GM19023 (cell line): ENCODE measurements around the gene KIFC3.
"Not testable (repeated sequence)": the region's sequence is repeated elsewhere in the genome, so short reads cannot be mapped to it uniquely, and the experiment has no call there.

Experiments used
- ATAC-seq: cut with Tn5 transposase; IDR thresholded peaks from one replicate; pipeline ENCODE4 v1.9.1; 2021; ENCODE audit warnings: mild to moderate bottlenecking, moderate library complexity; ENCODE audit not compliant: unreplicated experiment

The KIFC3 gene

DNA sequence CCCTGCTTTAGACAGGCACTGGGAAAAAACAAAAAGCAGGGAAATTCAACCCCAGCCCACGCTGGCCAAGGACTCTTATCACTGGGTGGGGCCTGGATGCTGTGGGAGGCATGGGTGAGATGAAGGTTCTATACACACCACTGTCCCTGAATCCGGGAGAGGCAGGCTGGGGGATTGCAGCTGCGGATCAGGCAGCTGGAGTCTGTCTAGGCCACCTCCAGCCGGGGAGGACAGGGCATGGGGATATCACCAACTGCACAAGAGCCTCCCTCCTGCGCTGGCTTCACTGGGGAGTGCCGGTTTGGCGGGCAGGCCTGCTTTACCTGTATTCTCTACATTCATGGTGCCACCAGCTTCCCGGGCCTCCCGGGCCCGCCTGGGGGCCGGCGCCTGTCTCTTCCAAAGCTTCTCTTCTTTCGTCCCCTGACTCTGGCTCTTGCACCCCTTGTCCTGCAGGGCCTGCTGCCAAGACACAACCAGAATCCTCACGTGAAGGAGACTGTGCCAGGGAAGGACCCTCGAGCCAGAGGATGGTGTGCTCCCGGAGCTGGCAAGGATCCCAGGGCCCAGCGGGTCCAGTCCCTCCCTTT, 13.9 kb downstream of the KIFC3 start:
- no peak for ATAC-seq

DNA sequence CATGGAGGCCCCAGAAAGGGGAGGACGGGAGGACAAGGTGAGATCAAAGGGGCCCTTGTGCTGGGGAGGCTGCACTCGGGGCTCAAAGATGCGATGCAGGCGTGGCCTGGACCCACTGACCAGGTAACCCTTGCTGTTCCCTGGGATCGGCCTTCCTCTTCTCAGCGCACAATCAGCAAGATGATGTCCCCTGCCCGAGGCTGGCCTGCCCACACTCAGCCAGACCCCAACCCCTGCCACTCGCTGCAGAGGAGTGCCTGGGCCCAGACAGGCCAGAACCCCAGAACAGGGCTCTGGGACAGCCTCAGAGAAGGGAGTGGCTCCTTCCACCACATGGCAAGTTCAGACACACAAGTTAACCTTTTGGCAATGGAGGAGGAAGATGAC, 14.8 kb downstream of the KIFC3 start:
- no peak for ATAC-seq

DNA sequence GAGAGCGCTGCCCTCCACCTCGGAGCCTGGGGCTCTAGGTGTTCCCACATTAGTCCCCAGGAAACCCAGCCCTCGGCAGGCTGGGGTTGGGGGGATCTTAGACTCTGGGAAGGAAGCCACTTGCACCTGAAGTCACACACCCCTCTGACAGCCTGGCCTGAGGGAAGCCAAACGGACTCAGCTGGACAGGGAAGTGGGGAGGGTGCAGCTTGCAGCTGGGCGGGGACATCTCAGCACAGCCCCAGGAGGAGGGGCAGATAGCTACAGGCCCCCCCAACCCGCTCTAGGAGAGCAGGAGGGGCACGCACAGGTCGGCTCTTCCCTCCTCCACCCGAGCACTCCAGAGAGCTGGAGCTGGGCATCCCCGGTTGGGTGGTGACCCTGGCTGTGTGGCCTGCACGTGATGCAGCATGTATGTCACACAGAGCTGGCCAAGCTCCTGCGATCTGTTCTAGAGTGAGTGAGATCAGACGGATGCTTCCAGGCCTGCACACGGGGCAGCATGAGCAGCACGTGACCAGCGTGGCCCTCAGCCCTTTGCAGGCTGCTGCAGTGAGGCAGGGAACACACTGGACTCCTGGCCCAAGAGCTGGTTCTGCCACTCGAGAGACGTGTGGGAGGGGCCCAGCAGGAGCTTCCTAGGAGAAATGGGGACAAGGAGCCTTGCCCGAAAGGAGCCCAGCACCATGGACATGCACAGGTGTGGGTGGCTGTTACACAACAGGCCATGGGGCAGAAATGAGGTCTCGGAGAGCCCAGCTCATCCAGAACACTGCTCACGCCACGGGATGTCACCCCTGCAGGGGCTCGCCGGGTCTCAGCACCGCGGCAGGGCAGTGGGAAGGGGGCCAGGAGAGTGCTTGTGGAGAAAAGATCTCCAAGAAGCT, 15.4 kb downstream of the KIFC3 start:
- no peak for ATAC-seq

DNA sequence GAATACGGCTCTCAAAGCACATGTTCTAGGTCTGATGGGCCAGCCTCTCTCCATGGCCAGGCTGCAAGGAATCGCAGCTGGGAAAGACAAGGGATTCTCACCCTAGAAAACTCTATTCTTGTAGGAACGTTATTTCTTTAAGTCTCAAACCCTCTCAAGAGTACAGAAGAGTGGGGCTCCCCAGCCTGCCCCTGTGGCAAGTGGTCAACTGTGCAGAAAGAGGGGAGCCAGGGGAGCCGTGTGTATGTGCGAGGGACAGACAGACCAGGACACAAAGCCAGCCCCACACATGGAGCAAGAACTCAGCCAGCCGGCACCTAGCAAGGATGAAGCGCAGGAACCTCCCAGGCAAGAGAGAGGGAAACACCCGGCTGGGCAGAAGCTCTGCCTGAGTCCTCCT, 16.4 kb downstream of the KIFC3 start:
- no peak for ATAC-seq

DNA sequence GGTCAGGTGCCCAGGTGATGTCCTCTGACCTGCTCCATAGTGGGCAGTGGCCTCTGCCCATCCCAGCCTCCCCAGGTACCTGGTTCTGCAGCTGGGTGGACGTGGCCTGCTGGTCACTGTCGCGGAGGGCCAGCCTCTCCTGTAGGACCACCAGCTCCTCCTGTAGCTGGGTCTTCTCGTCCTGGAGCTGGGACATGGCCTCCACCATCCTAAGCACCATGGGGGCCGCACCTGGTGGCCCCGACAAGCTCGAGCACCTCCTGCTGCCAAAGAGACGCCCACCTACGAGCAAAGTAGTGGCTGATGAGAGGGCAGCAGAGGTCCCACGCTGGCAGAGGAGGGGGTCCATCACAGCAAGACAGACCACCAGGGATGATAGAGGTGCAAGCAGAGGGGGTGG, 16.9 kb downstream of the KIFC3 start:
- ATAC-seq, result no peak

DNA sequence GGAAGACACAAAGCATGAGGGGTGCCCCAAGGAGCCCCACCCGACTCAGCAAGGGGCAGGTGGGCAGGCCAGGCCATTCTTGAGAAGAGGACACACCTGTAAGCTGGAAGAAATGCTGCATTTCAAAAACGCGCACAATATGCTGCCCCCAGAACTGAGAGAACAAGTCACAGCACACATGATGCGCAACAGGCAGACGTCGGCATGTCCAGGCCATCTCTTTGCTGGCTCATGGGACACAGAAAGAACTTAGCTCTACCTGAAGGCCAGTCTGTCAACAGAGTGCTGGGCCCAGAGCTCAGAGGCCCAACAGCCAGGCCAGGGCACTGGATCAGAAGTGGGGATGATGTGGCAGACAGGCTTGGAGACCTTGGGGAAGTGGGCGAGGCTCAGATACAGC, 18.0 kb downstream of the KIFC3 start:
- ATAC-seq, result no peak

DNA sequence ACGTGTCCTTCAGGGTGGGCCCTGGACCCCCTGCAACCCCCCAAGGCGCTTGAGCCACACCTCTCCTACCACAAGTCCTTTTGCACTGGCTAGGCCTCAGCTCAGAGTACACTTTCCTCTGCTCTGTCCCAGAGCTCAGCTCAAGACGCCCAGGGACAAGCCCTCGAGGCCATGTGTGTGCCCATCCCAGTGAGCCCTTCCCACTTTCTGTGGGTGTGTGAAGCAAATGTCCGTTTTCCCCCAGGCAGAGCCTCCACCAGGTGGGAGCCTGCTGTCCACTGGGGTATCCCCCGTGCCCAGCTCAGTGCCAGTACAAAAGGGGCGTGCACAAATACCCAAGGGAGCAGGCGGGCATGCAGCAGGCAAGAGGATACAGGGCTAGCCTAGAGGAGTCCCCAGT, 18.4 kb downstream of the KIFC3 start:
- ATAC-seq, result no peak

DNA sequence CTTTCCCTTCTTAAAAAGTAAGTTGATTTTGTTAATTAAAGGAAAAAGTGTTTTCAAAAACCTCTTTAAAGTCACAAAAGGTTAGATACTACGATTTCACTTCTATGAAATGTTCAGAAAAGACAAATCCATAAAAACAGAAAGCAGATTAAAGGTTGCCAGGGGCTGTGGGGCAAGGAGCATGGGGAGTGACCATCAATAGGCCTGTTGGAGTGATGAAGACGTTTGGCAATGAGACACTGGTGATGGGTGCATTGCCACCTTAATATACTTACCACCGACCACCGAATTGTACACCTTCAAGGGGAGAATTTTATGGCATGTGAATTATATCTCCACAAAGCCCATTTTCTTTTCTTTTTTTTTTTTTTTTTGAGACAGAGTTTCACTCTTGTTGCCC, 19.2 kb downstream of the KIFC3 start:
- ATAC-seq, result no peak

DNA sequence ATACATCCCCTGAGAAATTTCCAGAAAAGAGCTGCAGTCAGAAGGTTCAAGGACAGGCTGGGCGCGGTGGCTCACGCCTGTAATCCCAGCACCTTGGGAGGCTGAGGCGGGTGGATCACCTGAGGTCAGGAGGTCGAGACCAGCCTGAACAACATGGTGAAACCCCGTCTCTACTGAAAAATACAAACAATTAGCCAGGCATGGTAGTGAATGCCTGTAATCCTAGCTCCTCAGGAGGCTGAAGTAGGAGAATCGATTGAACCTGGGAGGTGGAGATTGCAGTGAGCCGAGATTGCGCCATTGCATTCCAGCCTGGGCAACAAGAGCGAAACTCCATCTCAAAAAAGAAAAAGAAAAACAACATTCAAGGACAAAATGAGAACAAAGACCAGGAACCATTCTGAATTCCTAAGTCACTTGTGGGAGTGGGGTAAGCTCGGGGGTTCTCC, 19.7 kb downstream of the KIFC3 start:
- not testable (repeated sequence) for ATAC-seq

DNA sequence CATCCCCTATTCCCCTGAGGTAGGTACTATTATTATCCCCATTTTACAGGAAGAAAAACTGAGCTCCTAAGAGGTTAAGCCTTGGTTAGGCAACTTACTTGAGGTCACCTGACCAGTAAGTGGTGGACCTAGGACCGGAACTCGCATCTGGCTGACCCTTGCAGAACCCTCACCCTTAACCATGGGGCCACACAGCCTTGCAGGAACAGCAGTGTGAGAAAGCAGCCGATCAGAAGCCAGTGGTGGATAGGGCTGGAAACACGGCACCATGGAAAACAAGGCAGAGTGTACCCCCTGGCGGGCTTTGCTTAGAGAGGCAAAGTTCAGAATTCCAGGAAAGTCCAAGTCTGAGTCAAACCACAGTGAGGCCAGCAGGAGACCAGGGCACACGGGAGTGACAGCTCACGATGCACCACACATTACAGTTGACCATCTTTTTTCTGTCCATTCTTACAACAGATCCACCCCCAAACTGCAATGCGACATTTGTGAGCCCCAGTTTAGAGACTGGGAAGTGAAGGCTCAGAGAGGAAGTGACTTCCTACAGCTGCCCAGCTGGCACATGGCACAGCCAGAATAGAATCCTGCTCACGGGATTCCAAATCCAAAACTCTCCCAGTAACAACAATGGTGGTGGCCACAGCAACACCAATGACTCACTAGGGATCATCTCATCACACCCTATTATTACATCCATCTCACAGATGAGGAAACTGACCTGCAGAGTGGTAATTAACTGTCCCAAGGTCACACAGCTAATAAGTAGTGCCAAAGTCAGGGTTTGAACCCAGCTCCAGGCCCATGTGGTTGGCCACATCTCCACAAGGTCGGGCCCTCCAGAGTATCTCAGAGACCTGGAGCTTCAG, 20.3 kb downstream of the KIFC3 start:
- ATAC-seq, result no peak

DNA sequence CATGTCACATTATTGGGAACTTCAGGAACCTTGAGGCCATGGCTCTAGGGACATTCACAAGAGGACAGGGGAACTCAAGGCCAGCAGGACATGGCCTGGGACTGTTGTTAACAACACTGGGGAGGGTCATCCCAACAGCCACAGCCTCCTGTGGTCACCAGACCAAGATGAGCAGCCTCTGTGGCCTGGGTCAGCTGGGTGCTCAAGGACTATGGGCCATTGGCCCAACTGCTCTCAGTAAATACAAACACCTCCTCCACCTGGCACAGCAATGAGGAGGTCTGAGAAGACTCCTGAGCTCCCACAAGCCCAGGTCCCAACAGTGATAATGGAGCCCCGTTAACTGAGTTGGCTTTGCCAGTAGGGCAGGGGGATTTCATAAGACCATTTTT, 20.9 kb downstream of the KIFC3 start:
- no peak for ATAC-seq

DNA sequence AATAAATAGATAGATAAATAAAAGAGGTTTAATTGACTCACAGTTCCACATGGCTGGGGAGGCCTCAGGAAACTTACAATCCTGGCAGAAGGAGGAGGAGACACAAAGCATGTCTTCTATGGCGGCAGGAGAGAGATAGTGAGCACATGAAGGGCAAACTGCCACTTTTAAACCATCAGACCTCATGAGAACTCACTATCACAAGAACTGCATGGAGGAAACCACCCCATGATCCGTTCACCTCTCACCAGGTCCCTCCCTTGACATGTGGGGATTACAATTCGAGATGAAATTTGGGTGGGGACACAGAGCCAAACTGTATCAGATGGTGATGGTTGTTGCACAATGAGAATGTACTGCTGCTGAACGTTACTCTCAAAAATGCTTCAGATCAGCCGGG, 22.5 kb downstream of the KIFC3 start:
- ATAC-seq, result not testable (repeated sequence)

DNA sequence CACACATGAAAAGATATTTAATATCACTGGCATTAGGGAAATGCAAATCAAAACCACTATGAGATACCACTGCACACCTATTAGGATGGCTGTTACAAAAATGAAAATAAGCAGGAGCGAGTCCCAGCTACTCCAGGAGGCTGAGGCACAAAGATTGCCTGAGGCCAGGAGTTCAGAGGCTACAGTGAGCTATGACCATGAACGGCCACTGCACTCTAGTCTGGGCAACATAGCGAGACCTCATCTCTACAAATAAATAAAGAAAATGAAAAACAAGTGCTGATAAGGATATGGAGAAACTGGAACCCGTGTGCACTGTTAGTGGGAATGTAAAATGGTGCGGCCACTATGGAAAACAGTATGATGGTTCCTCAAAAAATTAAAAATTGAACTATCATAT, 23.6 kb downstream of the KIFC3 start:
- no peak for ATAC-seq

DNA sequence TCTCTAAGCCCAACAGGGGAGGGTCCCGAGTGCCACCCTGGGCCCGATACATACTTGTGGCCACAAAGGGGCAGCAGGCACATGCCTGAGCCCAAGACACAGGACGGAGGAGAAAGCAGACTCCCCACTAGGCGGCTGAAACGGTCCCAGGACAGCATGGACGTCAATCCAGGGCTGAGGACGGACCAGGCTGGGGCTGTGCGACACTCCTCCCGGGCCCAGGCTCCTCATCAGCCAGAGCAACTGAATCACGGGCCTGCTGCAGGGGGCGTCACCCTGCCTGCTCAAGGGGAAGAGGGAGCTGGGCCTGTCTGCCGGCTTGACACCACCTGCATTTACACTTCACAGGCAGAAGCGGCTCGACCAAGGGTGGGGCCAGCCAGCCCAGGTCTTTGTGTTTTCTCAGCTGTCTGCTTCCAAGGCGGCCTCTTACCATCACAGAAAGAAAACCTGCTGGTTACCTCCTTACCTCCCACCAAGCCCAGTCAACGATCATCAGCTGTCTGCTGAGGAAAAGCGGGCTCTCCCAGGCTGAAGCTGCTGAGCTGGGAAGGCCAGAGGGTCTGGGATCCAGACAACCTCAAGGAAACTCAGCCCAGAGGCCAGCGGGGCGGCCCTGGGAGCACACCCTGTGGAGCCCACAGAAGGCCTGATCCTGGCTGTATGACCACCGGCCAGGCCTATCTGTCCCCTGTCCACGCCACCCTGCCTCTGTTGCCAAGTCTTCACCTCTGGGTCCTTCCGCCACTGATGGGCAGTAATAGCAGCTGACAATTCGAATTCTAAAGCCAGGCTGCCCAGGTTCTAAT, 26.4 kb downstream of the KIFC3 start:
- no peak for ATAC-seq

DNA sequence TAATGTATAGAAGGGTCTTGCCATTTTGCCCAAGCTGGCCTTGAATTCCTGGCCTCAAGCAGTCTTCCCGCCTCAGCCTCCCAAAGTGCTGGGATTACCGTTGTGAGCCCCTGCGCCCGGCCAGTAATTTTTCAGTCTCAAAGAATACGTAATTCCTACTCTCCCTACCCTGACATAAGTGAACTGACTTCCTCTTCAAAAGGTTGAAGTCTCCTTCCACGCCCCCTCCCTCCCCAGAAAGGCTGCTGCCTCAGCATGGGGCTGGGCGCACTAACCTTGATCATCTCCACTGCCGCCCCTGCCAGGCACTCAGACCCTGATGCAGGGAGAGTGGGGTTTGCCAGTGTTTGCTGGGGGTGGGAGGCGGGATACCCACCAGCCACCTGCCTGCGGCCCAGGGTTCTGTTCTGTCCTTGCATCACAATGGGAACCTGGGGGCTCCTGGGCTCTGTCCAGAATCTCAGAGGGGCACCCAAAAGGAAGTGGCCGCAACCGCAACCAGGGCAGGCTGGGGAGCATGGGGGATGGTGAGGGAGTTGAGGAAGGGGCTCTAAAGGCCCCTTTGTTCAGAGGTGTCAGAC, 27.5 kb downstream of the KIFC3 start:
- ATAC-seq, result no peak

DNA sequence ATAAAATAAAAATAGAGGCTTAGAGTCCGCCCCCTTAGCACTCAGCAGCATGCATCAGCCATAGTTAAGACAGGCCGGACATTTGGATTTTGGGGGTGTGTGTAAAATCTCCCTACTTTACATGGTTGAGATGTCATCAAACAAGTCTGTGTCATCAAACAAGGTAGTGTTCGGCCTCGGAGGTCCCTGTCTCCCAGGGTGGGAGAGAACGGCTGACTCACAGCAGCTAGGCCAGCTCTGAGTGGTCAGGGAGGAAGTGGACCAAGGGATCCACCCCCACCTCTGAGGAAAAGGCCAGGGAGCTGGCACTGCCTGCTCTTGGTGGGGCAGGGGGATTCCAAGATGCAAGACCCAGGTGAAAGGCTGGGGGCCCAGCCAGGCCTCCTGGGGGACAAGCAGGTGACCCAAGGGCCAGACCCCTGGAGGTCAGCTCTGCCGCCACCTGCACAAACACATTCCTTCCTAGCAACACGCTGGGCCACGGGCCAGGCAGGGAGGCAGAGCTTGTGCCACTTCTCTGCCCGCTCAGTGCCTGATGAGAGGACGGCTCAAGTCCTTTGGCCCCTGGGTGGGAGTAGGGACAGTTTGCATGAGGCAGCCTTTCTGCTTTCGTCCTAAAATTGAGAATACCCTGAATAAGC, 28.5 kb downstream of the KIFC3 start:
- no peak for ATAC-seq

DNA sequence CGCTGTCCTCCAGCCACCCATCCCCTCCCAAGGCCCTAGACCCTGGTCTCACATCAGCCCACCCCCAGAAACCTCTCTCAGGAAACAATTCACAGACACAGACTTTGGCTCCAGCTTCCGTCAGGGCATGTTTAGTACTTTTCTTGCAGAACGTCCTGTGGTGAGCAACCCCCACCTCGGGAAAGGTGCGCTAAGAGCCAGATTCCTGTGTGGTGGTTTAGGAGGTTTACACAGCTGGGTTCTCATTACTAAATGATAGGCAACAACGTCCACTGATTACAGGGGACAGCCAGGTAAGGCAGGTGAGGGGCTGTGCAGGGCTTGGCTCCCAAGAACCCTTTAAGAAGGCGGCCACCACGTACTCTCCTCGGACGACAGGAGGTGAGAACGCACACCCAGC, 29.3 kb downstream of the KIFC3 start:
- no peak for ATAC-seq

DNA sequence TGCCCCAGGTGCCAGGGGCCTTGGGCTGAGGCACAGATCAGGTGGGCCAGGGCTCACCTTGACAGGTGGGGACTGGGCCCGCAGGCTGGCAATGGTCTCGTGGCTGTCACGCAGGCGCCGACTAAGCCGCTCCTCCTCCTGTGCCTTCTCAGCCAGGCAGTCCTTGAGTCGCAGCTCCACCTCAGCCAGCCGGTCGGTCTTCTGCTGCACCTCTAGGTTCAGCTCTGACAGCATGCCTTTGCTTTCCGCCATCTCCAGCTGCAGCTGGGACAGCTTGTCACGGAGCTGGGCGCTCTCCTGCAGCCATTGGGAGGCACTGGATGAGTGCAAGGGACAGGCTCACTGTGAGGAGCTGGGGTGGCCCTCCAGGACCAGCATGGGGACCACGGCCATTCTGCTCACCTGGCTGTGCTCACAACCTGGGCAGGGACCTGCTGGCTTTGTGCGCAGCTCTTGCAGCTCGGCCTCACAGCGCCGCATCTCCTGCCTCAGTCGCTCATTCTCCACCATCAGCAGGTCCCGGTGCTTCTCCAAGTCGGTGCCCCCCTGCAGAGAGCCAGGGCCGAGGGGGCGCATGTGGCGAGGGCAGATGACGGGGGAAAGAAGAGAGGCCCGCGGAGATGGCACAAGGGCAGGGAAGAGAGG, 31.0 kb downstream of the KIFC3 start:
- no peak for ATAC-seq

DNA sequence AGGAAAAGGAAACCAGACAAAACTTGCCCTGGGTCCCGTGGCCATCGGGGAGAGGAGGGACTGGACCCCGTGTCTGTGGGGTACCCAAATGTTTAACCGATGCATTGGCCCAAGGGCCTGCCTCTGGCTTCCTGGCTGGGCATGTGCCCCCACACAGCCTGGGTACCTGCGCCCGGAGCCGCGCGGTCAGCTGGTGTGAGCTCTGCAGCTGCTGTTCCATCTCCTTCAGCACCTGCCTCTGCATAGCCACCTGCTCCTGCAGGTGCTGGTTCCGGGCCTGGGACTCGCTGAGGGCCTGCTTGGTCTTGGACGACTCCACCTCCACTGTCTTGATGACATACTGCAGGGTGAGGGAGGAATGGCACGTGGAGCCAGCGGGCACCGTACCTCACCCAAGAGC, 31.9 kb downstream of the KIFC3 start:
- ATAC-seq, result no peak
